ENCODE data around the gene DPYD.

Gene DPYD

DNA sequence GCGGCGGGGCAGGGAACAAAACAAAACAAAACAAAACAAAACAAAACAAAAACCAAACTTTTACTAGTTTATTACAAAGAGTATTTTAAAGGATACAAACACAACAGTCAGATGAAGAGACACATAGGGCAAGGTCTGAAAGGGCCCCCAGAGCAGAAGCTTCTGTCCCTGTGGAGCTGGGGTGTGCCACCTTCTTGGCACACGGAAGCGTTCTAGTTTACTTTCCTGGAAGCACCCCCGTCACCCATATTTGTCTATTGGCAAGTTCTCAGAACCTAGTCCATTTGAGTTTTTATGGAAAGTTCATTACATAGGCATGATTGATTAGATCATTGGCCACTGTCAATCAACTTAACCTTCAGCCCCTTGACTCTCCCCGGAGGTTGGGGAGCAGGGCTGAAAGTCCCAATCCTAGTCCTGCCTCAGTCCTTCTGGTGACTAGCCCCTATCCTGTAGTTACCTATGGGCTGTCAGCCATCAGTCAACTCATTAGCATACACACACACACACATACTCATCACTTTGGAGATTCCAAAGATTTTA, 380.4 kb downstream of the DPYD start:
- no peak for DNase-seq (ENCODE audit: low read depth in 3 of 3)

- no peak for DNase-seq (ENCODE audit: low read depth in 3 of 3)
Observed at GRCh38 chr1:97538113-97538512, 382.7 kb downstream of the DPYD start.

DNA sequence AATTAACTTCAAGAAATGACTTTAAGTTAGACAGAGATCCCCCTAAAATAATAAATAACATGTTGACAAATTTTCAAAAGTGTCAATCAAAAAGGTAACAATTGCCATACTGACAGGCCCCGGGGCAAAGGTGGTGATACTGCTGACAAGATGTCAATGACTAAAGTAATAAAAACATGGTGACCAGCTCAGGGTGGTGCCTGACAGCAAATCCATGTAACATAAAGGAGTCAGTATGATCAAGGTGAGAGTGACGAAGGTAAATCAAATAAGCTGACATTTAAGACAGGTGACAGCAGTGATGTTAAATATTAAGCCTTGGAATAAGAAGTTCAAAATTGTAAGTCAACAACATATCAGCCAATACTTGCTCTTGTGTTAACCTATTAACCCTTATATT, 387.5 kb downstream of the DPYD start:
- DNase-seq (ENCODE audit: low read depth in 3 of 3): no peak

DNA sequence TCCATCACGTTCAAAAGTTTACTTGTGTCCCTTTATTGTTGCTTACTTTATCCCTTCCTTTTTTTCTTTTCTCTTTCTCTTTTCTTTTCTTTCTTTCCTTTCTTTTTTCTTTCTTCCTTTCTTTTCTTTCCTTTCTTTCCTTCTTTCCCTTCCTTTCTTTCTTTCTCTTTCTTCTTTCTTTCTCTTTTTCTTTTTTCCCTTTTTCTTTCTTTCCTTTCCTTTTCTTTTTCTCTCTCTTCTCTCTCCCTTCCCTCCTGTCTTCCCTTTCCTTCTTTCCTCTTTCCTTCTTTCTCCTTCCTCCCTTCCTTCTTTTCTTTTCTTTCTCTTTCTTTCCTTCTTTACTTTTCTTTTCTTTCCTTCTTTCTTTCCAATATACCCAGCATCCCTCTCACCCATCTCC, 391.2 kb downstream of the DPYD start:
- DNase-seq (ENCODE audit: low read depth in 3 of 3): no peak

GRCh38 chr1:97524211-97524610, 396.6 kb downstream of the DPYD start:
- no peak for DNase-seq (ENCODE audit: low read depth in 3 of 3)

DNA sequence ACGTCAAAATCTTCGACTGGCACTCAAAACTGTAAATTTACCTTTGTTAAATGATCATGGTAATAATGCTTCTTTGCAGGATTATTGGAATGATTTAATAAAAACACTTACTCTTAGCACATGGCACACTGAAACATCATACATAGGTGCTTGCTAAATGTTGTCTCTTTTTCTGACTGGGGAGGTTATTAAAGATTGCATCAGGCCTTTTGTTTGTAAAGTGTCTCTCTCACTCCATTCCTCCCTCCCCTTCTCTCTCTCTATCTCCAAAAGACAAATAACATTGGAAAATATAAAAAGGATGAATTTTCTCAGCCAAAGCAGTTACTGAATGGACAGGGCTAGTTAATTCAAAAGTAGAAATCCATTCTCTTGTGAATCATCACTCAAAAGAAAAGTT, 404.2 kb downstream of the DPYD start:
- DNase-seq (ENCODE audit: low read depth in 3 of 3): no peak

GRCh38 chr1:97508653-97509218, 412.1 kb downstream of the DPYD start:
- DNase-seq (ENCODE audit: low read depth in 3 of 3): no peak

DNA sequence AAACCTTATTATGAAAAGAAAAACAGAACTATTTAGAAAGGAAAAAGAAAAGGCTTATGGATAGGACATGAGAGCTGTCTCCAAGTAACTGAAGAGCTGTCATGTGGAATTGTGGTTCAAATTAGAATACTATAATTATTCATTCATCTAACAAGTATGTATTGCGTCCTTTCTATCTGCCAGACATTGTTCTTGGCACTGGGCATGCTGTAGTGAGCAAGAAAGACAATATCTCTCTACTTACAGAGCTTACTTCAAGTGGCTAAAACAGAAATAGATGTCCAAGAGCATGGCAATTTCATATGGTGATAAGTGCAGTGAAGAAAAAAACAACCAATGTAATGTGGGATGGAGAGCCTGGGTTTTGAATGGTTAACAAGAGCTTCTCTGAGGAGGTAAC, 413.0 kb downstream of the DPYD start:
- no peak for DNase-seq (ENCODE audit: low read depth in 3 of 3)

DNA sequence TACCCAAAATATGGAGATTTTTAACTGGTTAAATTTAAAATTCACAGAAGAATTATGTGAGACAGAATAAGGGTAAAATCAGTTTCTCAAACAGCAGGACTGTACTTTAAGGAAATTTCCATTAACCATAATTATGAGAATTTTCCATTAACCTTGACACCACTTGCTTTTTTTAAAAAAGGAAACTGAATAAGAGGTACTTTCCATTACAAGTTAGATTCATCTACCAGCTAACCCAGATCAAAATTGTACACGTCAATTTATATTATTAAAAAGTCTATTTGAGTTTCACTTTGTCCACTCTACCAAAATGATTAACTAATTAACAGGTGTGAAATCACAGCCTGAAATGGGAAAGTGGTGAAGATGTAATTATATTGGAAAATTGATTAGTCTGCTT, 414.5 kb downstream of the DPYD start:
- DNase-seq (ENCODE audit: low read depth in 3 of 3): no peak

DNA sequence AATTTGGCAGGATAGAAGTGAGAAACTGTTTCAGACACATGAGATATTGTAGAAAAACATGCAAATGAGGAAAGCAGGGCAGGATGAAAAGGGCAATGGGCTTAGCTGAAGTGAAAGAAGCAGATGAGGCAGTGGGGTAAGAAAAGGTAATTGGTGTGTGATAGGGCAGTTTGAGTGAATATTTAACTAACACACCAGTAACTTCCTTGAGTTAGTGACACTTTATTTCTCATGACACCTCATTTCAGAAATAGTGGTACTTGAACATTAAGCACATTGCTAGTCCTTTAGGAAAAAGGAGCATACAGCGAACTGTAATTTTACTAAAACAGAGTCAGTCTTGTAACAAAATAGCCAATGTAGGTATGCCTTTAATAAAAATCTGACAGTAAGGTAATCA, 415.0 kb downstream of the DPYD start:
- no peak for DNase-seq (ENCODE audit: low read depth in 3 of 3)

DNA sequence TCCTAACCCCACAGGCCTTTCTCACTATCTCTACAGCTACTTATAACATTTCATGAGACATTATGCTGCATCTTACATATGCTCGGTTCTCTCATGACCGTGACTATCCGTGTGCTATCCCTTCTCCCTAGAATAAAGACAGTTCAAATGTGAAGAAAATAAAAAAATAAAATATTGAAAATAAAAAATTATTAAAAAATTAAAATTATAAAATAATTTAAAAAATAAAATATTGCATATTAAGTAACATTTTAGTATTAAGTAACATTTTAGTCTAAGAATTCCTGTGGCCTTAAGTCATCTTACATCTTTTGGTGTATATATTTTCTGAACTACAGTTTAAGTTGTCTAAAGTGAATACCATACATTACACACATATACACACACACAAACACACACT, 415.5 kb downstream of the DPYD start:
- no peak for DNase-seq (ENCODE audit: low read depth in 3 of 3)

DNA sequence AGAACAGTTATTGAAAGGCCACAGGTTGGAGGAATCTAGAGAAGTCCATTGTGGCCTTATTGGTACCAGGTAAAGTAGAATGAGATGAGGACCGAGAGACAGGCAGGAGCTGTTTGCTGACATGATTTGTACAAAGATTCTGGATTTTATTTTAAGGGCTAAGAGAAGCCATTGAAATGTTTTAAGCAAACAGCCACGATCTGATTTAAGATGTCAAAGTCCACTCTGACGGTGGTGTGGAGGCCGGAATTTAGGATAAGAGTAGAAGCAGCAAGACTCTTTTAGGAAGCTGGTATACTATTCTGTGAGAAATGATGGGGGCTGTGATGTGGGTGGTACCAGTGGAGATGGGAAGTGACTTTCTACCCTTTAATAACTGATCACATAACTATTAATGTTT, 418.5 kb downstream of the DPYD start:
- no peak for DNase-seq (ENCODE audit: low read depth in 3 of 3)

GRCh38 chr1:97501628-97502027, 419.2 kb downstream of the DPYD start:
- DNase-seq (ENCODE audit: low read depth in 3 of 3): no peak

DNA sequence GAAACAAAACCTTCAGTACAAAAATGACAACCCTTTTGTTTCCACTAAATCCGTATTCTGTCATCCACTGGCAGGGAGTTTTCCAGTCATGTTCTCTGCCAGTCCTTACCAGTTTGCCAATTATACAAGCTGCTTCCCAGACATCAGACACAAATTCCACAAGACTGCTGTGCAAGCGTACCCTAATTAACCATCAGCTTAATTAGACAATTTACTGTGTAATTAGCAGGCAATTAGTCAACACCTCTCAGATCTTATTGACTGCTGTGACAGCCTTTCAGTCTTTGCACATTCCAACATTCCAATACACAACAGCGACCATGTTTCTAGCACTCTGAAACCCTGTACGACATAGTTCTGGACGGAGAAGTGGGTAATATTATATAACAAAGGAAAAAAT, 420.1 kb downstream of the DPYD start:
- DNase-seq (ENCODE audit: low read depth in 3 of 3): no peak

DNA sequence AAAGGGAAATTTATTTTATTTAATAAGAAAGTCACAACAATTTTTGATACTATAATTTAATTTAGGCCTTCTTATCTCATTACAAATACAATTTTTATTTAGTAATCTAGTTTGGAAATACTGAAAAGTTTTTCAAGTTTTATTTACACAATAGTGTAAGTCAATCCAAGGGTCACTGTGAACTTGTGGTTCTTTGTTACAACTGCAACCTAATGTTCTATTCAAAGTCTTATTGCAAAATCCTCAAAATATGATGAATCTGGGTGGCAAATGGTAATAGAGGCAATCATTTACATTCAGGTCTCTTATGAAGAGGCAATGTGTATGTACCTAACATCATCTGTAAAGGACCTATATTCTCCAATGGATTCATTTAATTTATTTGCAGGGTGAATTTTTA, 421.2 kb downstream of the DPYD start:
- no peak for DNase-seq (ENCODE audit: low read depth in 3 of 3)

GRCh38 chr1:97489834-97490233, 431.0 kb downstream of the DPYD start:
- DNase-seq (ENCODE audit: low read depth in 3 of 3): no peak

DNA sequence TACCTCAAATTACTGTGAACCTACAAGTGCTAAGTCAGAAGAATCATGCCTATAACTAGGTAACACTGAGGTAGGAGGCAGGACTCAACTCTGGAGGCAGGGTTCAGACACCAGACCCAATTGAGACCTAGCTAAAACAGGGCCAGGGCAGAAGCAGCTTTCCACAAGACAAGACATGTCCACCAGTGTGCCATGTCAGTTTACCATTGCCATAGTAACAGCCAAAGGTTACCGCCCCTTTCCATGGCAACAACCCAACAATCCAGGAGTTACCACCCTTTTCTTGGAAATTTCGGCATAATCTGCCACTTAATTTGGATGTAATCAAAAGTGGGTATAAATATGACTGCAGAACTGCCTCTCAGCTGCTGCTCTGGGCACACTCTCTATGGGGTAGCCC, 432.3 kb downstream of the DPYD start:
- DNase-seq (ENCODE audit: low read depth in 3 of 3): no peak

GRCh38 chr1:97482022-97482421, 438.8 kb downstream of the DPYD start:
- DNase-seq (ENCODE audit: low read depth in 3 of 3): no peak

DNA sequence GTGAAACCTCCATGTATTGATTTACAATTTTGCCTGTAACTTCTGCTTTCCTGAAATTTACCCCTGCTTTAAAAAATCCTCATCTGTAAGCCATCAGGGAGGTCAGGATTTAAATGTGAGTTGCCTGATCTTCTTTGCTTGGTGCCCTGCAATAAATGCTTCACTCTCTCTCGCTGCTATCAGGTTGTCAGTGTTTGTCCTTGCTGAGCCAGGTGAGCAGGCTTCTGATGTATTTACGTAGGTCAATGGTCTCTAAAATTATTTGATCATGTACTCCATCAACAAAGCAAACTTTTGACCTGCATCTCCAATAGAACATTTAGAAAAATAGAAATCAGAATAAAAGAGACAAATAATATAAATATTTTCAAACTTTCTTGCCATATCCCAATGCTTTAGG, 453.4 kb downstream of the DPYD start:
- no peak for DNase-seq (ENCODE audit: low read depth in 3 of 3)

DNA sequence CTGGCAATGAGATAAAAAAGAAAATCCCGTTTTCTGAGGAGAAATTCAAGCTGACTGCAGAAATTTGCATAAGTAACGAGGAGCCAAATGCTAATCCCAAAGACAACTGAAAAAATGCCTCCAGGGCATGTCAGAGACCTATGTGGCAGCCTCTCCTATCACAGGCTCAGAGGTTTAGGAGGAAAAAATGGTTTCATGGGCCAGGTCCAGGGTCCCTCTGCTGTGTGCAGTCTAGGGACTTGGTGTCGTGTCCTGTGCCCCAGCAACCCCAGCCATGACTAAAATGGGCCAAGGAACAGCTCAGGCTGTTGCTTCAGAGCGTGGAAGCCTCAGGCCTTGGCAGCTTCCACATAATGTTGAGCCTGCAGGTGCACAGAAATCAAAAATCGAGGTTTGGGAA, 456.5 kb downstream of the DPYD start:
- no peak for DNase-seq (ENCODE audit: low read depth in 3 of 3)

GRCh38 chr1:97461782-97462181, 459.1 kb downstream of the DPYD start:
- DNase-seq (ENCODE audit: low read depth in 3 of 3): no peak

GRCh38 chr1:97457446-97458089, 463.3 kb downstream of the DPYD start:
- DNase-seq (ENCODE audit: low read depth in 3 of 3): no peak

- no peak for DNase-seq (ENCODE audit: low read depth in 3 of 3)
Observed at GRCh38 chr1:97451944-97452343, 468.9 kb downstream of the DPYD start.
